ENCODE results near the gene KIAA0513.

GRCh38 chr16:84995663-84996062 is 31.9 kb upstream of the KIAA0513 start:
- TF ChIP-seq EZH2 (IDR thresholded peaks at IDR 0.05) (no peak), POLR2AphosphoS5 (IDR thresholded peaks at IDR 0.05; ENCODE audit: low read depth, low read length) (no peak), YY1 (IDR thresholded peaks at IDR 0.05; ENCODE audit: extremely low read depth, insufficient replicate concordance, low read depth, low read length) (no peak), ATF3 (IDR thresholded peaks at IDR 0.05) (no peak), POLR2A (IDR thresholded peaks at IDR 0.05; ENCODE audit: borderline replicate concordance, extremely low read depth, insufficient read depth, insufficient read length) (no peak), CTCF (IDR thresholded peaks at IDR 0.05 in 2 of 3, conservative IDR thresholded peaks at IDR 0.05 in 1 of 3; ENCODE audit: borderline replicate concordance in 1 of 3, insufficient read depth in 1 of 3, low read depth in 2 of 3, low read length in 2 of 3) (no peak), RAD21 (IDR thresholded peaks at IDR 0.05; ENCODE audit: low read depth) (no peak), ZNF274 (IDR thresholded peaks at IDR 0.05; ENCODE audit: low read depth, low read length) (no peak), SP1 (IDR thresholded peaks at IDR 0.05; ENCODE audit: low read depth) (no peak)
